Retina (tissue), 1 donor: ENCODE results near the gene UQCR11.

ENCODE experiments used
- DNase-seq: peaks from one replicate; pipeline ENCODE4 v3.0.0-alpha.2; 2016

UQCR11 gene

GRCh38 chr19:1563251-1563650 lies 42.0 kb downstream of the UQCR11 start:
- no peak for DNase-seq

- DNase-seq: no peak
Measured at GRCh38 chr19:1561236-1561842, 43.9 kb downstream of the UQCR11 start.

- DNase-seq: no peak
Measured at GRCh38 chr19:1560286-1560882, 44.9 kb downstream of the UQCR11 start.

- no peak for DNase-seq
Measured at GRCh38 chr19:1558552-1558951, 46.7 kb downstream of the UQCR11 start.

GRCh38 chr19:1556390-1557070 lies 48.7 kb downstream of the UQCR11 start:
- no peak for DNase-seq

- DNase-seq: no peak
Measured at GRCh38 chr19:1555487-1556389, 49.5 kb downstream of the UQCR11 start.

GRCh38 chr19:1554968-1555367 lies 50.3 kb downstream of the UQCR11 start:
- DNase-seq: no peak

GRCh38 chr19:1553415-1553814 lies 51.8 kb downstream of the UQCR11 start:
- DNase-seq: no peak

GRCh38 chr19:1551068-1552040 lies 53.9 kb downstream of the UQCR11 start:
- no peak for DNase-seq

- no peak for DNase-seq
Measured at GRCh38 chr19:1549332-1549945, 55.8 kb downstream of the UQCR11 start.
